Lung (tissue), 12 donors: ENCODE results near the gene TMEM109. TPM values are rescaled to one million over a fixed set of nuclear protein-coding genes. Genes with fewer than 3 reads are reported as not detected.

ENCODE experiments used
- ATAC-seq: fragments of 200-7000 bp; cut with Tn5 transposase; one replicate; pipeline ENCODE4 v1.9.1; 2020; ENCODE audit warnings: moderate number of reproducible peaks; ENCODE audit not compliant: insufficient read depth, low FRiP score
- DNase-seq, 3 donors: peaks; one replicate each; pipeline ENCODE4 v3.0.0-alpha.2; 2013 to 2017
- H3K27ac ChIP-seq, 2 donors: one replicate each; pipeline ENCODE4 v1.5.1; 2013; ENCODE audit warnings: mild to moderate bottlenecking in 2 of 2, moderate library complexity in 2 of 2, control low read depth in 1 of 2, inconsistent platforms in 1 of 2, low read depth in 1 of 2, low read length in 1 of 2
- H3K27me3 ChIP-seq, 3 donors: one replicate each; pipeline ENCODE4 v1.5.1; 2013; ENCODE audit warnings: low read length in 2 of 3; ENCODE audit not compliant: control insufficient read depth in 3 of 3, insufficient read depth in 3 of 3
- H3K36me3 ChIP-seq, 4 donors: one replicate each; pipeline ENCODE4 v1.5.1; 2013; ENCODE audit warnings: low read length in 4 of 4, mild to moderate bottlenecking in 1 of 4, moderate library complexity in 1 of 4; ENCODE audit not compliant: control insufficient read depth in 4 of 4, insufficient read depth in 4 of 4
- H3K4me1 ChIP-seq, 5 donors: one replicate each; pipeline ENCODE4 v1.5.1; 2013; ENCODE audit warnings: low read length in 5 of 5, mild to moderate bottlenecking in 2 of 5, moderate library complexity in 1 of 5; ENCODE audit not compliant: control insufficient read depth in 5 of 5, insufficient read depth in 5 of 5
- H3K4me3 ChIP-seq: one replicate; pipeline ENCODE4 v1.5.1; 2013; ENCODE audit warnings: mild to moderate bottlenecking, control low read depth, moderate library complexity
- H3K9ac ChIP-seq, 2 donors: one replicate each; pipeline ENCODE4 v1.5.1; 2013; ENCODE audit warnings: low read length in 2 of 2, control low read depth in 1 of 2; ENCODE audit not compliant: insufficient read depth in 1 of 2
- H3K9me3 ChIP-seq, 4 donors: one replicate each; pipeline ENCODE4 v1.5.1; 2013; ENCODE audit warnings: low read length in 3 of 4, mild to moderate bottlenecking in 1 of 4, moderate library complexity in 1 of 4; ENCODE audit not compliant: control insufficient read depth in 4 of 4, insufficient read depth in 3 of 4
- CTCF ChIP-seq: IDR thresholded peaks from 2 replicates; pipeline ENCODE4 v1.5.1; 2012; ENCODE audit warnings: mild to moderate bottlenecking; ENCODE audit errors: control extremely low read depth, extremely low read depth
- WGBS, 2 donors: extraction: QIAGEN DNeasy Blood & Tissue Kit; methylation state at CpG; one replicate each; pipeline ENCODE4 v1.1.7; 2013; 5-methylcytosine and 5-hydroxymethylcytosine counted together
- polyA plus RNA-seq, 2 donors: library from polyadenylated mRNA; stranded (reverse); fragments of 200-250 nt; gene quantifications; one replicate each; pipeline ENCODE4 v1.2.1, GENCODE V29; 2013
- total RNA-seq, 2 donors: library from RNA; depleted of rRNA in 1 of 2; stranded (reverse); fragments of >200 nt in 1 of 2; gene quantifications; one replicate each; pipeline ENCODE4 v1.2.1, GENCODE V29; 2014 to 2021
- donor health status: control.
- donor health status: control.
- donor health status: Bipolar disorder and iron deficiency.
- donor health status: healthy.
- donor health status: DM: yes; HTN: yes; CAD: no.

Gene TMEM109
- total and polyA plus RNA-seq, 4 donors: 69.2 to 128 (median 99.3) TPM

GRCh38 chr11:60876168-60876485 is 37.8 kb upstream of the TMEM109 start:
- TF ChIP-seq CTCF: no peak
- Histone ChIP-seq H3K27me3 (no peaks in the 10 kb centered on the region), H3K4me3 (no peak overlapping the region), H3K9me3 (peaks cover 0 to 2% (median 0%) of the 10 kb centered on the region in 4 donors), H3K27ac (no peak overlapping the region), H3K9ac (no peak overlapping the region), H3K4me1 (peaks cover 0 to 10% (median 1%) of the 10 kb centered on the region in 5 donors), H3K36me3 (peaks cover 0 to 15% (median 1%) of the 10 kb centered on the region in 4 donors)
- WGBS, 2 donors: 99 to 100% methylated on average over 2 of the region's 2 CpGs
- ATAC-seq: no peak
- peak in 1 of 3 donors; percentile 7 for DNase-seq

GRCh38 chr11:60878245-60879101 is 35.5 kb upstream of the TMEM109 start:
- 75 to 77% methylated on average over 5 of the region's 5 CpGs for WGBS, 2 donors
- ATAC-seq (no peak), DNase-seq (peak in 1 of 3 donors; percentile 2)
- TF ChIP-seq CTCF: no peak
- Histone ChIP-seq H3K9me3 (peaks cover 0 to 2% (median 0%) of the 10 kb centered on the region in 4 donors), H3K4me3 (no peak overlapping the region), H3K36me3 (peaks cover 0 to 15% (median 1%) of the 10 kb centered on the region in 4 donors), H3K27me3 (no peaks in the 10 kb centered on the region), H3K9ac (peak overlapping the region in 1 of 2 donors; percentile 25), H3K27ac (peak overlapping the region in 1 of 2 donors; percentile 7), H3K4me1 (no peaks in the 10 kb centered on the region)

GRCh38 chr11:60879104-60879503 is 34.9 kb upstream of the TMEM109 start:
- TF ChIP-seq CTCF: no peak
- H3K27me3 ChIP-seq: no peaks in the 10 kb centered on the region
- peak overlapping the region in 1 of 2 donors; percentile 25 for H3K9ac ChIP-seq
- peaks cover 0 to 2% (median 0%) of the 10 kb centered on the region in 4 donors for H3K9me3 ChIP-seq
- H3K4me3 ChIP-seq: no peak overlapping the region
- WGBS, 2 donors: 84 to 91% methylated on average over 1 of the region's 1 CpG
- H3K27ac ChIP-seq: no peak overlapping the region
- peaks cover 0 to 15% (median 1%) of the 10 kb centered on the region in 4 donors for H3K36me3 ChIP-seq
- DNase-seq: no peak
- no peaks in the 10 kb centered on the region for H3K4me1 ChIP-seq
- ATAC-seq: no peak
